NCI-H446 treated with DMSO at 0.1 percent for 48 hours (cell line): ENCODE results near the gene PLEKHA6.

Experiments
- DNase-seq: peaks from one replicate; lab custom pipeline; 2025; lab: John Stamatoyannopoulos, UW

PLEKHA6 gene

DNA sequence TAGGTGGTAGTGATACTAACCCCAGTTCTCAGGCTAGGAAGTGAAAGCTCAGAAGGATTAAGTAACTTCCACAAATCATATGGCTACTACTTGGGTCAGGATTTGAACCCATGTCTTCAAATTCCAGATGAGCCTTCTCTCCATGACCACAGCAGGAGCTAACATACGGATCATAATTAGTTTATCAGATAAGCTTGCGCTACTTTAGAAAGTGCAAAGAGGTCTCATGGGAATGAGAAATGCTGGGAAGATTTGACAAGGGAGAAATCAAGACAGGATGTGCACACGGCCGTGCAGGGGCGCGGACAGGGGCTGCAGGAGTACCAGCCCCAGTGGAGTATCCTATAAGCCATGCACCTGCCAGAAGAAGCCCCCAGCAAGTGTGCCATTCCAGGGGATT, 5.2 kb downstream of the PLEKHA6 start:
- DNase-seq = no peak

DNA sequence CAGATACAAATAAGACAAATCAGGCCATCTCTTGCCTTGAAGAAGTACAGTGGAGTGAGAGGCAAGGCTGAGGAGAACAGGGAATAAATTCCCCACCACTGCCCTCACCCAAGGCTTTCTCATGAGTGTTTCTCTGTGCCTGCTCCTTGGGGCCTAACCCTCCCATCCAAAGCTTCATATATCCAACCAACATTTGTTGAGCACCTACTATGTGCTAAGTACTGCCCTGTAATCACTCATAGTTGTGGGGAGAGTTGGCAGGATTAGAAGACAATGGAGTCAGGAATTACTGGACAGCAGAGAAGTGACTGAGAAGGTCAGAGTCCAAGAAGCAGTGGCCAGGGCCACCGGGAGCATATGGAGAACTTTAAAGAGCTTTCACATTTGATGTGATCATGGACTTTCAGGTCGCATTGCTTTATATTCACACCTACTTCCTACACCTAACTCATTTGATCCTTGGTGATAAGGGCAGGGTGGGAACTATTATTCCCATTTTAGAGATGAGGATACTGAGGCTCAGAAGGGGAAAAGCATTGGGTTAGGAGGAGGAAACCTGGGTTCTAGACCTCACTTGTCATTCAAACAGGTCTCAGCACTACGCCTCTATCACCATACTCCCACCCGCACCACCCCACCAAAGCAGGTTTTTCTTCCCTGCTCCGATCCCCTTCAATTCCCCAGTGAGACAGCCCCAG, 6.4 kb downstream of the PLEKHA6 start:
- no peak for DNase-seq

DNA sequence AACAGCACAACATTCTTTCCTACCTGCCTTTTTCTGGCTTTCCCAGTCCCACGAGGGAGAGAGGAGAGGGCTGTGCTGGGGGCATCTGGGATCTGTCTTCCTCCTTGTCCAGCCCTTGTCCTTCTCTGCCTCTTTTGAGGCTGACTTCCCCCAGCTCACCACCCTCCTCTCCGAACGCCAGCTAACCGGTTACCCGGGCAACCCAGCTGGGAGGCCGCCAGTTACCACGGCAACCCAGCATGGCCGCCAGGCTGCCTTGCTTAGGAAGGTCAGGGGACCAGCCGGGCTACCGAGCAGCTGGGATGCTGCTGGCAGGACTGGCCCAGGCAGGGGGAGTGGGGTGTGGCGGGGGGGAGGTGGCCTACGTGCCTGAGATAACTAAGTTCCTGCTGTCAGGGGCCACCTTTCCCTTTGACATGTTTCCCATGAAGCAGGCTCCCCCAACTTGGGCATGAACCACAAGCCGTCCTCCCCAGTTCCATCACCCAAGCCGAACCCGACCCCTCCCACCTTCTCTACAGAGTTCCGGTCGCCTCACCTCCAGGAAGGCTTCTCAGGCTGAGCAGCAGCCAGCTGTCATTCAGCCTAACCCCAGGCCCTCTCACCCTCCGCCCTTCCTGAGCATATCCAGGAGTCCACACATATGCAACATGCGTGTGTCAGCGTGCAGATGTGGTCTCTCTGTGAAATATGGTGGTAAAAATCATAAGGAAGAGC, 8.7 kb downstream of the PLEKHA6 start:
- DNase-seq = peak; percentile 82

DNA sequence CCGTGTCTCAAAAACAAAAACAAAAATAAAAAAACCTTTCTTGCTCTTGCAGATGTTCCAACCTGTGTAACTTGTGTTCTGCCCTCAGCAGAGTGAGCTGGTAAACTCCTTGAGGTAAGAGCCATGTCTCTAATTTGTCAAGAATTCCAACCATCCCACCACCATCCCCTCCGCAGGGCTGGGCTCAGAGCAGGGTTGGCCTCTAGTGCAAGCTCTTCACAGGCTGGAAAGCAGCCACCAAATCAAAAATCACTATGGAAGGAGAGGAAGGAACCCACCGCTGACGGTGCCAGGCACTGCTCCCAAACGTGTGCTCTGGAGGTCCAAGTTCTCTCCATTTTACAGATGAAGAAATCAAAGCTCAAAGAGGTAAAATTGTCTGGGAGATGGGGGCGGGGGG, 9.4 kb downstream of the PLEKHA6 start:
- no peak for DNase-seq

DNA sequence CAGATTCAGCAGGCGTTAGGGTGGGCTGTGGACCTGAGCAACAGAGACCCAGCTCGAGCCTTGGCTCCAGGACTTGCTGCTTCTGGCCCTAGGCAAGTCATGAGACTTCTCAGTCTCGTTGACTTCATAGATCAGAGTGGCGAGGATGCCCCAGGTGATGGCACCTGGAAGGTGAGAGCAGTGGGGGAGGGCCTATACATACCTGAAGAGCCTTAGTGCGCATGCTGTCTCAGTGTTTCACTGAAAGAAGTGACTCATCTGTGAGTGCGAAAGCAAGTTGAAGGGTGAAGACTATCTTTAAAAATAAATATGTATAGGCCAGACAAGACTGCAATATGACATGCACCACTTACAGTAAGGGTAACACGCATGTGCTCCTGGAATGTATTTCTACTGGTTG, 10.1 kb downstream of the PLEKHA6 start:
- DNase-seq = no peak

DNA sequence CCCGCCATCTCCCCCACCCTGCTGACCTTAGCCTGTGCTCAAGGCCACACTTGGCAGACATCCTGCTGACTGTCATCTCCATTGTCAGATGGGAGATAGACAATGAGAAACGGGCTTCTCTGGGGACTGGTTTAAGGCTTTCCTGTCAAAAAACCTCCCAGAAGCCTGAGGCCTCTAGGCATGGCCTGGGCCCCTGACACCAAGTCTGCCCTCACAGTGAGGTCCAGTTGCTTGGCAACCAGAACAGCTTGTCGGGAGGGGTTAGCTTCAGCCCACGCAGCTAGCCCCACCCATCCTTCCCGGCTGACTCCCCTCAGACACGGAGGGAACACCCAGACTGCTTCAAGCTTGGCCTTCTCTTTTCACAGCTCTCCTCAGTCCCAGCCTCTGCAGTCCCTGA, 11.0 kb downstream of the PLEKHA6 start:
- no peak for DNase-seq

DNA sequence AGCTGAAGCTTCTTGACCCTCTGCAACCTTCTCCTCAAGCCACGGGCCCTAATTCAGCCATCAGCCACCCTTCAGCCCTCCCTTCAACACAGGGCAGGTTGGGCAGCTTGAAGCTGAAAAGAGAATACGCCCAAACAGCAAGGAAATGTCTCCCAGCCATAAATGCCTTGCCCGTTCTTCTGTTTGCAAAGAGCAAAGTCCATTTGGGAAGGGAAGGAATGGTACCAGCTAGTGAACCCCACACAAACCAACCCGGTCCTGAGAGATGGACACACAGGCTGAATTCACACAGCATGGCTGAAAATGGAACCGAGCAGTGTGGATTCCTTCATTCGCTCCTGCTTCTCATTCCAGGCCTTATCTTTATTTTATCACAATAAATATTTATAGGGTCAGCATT, 11.5 kb downstream of the PLEKHA6 start:
- DNase-seq = no peak

DNA sequence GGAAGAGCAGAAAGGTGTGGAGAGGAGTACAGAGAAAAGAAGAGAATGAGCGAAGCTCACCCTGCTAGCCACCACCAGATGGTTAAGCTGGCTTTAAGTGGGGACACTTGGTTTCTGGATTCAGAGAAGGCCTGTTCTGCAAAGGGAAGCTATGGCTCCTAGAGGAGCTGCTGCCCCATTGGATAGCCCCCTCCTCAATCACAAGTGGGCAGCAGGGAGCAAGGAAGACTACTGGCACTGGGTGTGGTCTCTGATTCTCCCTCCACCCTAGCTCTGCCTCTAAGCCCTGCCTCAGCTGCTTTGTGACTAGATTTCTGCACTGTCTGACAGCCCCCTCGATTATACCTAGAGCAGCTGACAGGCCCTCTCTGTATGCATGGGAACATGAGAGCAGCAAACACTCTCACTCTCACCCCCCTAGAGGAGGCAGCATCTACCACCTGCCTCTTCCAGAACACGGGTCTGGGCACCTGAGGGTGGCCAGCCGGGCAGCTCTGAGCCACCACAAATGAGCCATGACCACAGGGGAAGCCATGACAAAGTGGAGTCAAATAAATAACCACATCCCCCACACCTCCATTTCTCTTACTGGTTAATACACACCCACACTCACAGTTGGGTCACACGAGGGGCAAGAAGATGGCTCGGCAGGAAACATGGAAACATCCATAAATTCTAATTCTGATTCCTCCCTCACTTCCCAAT, 13.6 kb downstream of the PLEKHA6 start:
- DNase-seq = no peak

DNA sequence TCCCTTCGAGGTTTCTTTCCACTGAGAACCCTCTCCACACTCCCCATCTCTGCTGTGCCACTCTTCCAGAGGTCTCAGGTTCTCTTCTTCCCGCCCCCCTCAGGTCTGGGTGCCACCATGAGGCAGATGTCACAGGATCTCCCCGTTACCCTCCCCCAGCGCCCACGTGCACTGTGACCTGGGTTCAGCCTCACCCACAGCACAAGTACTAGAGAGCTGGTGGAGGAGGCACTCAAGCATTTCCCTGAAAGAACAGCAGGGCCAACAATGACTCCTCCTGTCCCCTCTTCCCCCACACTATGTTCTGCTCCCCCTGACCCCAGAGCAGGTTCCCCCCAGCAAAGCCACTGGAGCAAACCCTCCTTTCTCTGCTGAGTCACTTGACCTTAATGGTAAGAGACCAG, 14.3 kb downstream of the PLEKHA6 start:
- DNase-seq = no peak

DNA sequence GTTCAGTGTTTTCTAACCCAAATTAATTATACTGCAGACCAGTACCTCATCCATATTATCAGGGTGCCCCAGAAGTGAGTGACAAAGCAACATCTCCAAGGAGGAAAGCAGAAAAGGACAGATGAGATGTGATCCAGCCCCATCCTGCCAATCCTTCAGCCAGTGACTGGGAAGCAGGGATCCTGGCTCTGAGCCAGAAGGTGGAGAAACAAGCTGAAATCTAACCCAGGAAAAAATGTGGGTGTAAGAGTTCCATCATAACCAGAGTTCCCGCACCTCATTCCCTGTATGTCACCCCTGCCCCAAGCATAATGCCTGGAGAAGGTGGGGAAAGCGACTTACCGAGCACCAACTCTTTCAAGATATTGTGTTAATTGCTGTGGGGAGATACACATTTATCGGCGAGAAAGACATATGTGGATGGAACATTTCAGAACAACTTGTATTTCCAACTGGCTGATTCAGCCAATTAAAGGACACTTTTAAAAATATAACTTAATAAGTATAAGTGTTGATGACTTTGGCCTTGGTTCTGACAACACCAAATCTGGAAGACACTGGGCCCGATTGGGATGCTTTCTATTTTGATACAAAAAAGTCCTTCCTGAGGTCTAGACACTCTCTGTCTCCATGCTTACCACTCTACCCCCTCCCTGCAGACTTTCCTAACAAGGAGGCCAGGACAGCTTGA, 14.9 kb downstream of the PLEKHA6 start:
- peak; percentile 39 for DNase-seq

DNA sequence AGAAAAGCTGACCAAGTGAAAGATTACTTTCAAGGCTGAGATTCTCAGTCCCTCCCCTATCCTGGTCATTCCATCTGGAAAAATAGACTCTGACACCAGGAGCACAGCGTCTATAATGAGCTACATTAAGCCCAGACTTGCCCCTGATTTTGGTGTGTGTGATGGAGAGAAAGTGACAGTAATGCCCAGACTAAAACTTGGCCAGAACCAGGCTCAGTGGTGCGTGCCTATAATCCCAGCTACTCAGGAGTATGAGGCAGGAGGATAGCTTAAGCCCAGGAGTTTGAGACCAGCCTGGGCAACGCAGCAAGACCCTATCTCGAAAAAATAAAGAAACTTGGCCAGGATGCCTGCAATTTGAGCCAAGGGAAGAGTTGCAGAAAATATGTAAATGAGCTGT, 15.9 kb downstream of the PLEKHA6 start:
- peak; percentile 53 for DNase-seq

DNA sequence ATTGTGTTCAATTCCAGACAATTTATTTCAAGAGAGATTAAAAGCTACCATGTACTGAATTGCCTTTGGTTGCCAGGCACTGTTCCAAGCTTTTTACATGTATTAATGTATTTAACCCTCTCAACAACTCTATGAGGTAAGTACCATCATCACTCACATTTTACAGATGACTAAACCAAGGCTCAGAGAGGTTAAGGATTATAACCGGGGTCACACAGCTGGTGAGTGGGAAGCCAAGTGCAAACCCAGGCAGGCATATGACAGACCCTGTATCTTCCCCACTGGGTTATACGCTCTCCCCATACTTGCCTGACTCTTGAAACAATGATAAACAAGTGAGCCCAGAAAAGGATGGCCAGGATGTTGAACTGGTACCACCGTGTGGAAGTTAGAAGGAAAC, 16.5 kb downstream of the PLEKHA6 start:
- DNase-seq = no peak

DNA sequence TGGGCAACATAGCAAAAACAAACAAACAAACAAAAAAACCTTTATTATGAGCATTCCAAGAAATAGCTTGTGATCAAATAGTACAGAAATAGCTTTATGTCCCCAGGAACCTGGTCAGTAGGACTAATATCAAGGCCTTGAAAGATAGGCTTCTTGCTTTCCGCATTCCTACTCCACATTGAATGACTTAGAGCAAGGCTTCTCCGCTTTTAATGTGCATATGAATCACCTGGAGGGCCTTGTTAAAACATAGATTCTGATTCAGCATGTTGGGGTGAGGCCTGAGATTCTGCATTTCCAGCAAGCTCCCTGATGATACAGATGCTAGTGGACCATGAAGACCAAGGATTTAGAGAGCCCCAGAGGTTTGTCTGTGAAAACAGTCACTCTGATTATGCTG, 17.4 kb downstream of the PLEKHA6 start:
- DNase-seq = no peak

DNA sequence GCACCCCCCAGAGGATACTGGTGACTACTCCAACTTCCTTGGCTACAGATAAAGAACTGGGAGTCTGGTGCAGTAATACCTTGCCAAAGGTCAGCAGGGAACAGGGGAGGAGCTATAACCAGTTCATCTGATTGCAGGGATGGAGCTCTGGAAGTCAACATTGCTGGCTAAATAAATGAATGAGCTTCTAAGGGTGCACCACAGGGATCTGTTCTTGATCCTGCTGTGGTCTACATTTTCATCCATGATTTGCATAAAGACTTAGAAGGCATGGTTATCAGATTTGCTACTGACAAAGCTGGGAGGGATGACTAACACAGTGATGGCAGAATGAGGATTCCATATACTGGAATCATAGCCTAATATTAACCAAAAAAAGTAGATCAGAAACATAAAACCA, 18.3 kb downstream of the PLEKHA6 start:
- no peak for DNase-seq

DNA sequence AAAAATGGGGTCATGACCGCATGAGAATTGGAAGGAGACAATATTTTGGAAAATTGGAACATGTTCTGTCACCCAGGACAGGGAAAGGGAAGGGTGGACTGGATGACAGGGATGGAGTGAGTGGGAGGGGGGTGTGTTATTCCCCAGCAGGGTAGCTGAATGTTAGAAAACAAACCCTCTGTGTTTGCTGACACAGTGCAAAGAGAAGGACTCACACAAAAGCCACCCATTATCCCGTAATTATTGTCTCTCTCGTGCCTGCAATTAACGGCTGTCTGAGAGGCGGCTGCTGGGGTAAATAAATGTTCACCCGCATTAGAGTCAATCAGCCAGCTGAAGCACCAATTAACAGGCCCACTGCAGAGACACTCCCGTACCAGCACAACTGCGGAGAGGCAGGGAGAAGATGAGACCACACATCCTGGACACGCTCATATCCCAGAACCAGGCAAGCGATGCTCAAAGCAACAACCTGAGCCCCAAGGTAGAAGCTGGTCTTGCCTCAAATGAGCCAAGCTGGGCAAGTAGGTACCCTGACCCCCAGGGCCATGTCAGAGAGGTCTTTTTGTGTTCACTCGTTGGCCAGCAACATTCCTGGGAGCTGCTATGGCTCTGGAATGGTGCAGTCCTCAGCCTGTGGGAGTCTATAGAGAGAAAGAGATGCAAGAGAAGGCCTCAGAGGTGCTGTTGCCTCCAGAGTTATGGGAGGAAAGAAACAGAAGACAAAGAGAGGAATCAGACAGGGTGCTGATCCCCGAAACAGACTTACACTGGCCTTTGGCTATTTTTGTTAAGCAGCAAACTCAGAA, 19.4 kb downstream of the PLEKHA6 start:
- DNase-seq = no peak

DNA sequence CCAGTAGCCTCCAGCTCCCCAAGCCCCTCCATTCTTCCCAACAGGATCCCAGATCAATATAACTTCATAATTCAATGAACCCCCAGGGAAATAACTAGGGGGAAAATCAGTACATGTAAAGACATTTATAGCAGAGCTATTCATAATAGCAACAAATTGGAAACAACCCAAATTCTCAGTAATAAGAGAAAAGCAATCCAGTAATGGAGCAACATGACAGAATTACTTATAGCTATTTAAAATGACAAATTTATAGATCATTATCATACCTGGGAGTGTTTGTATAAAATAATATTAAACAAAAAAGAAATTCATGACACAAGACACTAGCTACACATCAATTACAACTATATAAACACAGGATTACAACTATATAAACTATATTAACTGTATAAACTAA, 20.2 kb downstream of the PLEKHA6 start:
- DNase-seq = no peak

DNA sequence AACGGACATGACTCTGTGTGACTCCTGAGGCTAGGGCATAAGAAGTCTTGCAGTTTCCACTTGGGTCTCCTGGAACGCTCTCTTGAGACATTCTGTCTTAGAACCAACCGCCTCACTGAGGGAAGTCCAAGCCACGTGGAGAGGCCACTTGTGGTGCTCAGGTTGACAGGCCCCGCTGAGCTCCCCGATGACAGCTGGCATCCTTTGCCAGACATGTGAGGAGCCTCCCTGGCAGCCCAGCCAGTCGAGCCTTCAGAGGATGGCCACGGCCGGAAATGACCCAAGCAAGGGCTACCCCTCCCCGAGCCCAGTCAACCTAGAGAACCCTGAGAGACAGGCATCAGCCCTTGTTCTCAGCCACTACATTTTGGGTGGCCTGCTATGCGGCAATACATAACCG, 20.7 kb downstream of the PLEKHA6 start:
- no peak for DNase-seq

DNA sequence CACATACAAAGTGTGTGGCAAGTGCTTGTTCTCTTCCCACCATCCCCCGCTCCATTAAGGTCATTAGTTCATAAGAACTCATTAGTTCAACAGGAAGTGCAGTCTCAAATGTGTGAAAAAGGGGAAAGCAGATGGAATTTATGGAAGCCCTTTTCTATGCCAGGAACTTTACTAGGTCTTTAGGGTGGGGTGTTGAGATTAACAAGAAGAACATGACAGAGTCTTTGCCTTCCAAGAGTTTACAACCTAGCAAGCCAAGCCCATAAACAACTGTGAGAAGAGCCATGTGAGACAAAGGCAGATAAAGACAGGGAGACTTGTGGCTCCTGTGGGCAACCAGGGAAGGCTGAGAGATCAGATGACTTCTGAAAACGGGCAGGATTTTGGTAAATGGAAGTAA, 21.4 kb downstream of the PLEKHA6 start:
- no peak for DNase-seq

DNA sequence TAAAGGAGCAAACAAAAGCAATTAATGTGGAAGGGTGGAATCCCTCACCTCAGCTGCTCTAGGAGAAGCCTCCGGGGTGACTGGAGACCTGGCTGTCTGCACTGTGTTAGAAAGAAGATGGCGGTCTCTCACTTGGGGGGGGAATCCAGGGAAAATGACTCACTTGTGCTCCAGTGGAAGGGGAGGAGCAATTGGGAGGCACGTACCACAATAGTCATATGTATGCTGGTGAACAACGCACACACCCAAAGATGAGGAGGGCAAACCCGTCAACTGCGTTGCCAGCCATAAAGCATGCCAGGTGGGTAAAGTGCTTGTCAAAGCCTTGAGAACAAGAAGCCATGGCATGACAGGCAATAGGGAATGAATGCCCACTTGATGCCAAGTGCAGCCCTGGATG, 22.1 kb downstream of the PLEKHA6 start:
- no peak for DNase-seq

DNA sequence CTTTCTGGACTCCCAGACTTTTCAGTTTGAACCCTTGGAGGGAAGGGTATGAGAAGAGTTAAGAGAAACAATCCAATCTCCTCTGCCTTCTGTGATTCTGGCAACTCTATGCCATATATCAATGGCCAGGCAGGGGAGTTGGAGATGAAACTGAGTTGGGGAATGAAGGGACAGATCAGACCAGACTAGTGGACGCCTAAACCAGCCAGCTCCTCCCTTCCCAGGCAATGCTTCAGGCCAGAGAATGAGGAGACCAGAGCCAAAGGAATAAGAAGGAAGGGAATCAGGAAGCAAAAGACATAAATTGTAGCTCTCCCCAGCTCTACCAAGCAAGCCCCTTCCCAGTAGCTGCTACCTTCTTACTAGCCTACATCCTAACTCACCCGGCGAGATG, 22.7 kb downstream of the PLEKHA6 start:
- no peak for DNase-seq

DNA sequence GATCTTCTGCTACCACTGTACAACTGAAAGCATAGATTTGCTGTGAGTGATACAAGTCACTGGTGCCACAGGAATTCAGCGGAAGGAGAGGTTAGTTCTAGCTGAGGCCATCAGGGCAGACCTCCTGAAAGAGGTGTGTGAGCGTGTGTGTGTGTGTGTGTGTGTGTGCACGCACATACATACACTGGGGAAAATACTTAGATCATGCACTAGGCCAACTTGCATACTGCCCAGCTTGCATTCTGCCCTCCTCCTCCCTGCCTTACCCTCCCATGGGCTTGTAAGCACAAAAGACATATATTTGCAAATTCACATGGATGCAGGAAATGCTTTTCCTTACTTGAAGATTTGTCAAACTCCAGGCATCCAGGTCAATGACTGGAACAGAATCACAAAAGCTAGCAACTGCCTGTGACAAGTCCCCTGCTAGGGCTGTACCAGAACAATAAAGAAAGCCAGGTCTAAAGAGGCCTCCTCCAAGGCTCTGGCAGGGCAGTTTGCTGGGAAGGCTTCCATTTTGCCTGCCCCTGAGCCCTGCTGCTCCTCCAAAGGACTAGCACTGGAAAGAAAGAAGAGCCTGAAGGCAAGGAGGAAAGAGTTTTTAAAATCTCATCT, 23.2 kb downstream of the PLEKHA6 start:
- no peak for DNase-seq
